Astrocyte of the spinal cord (primary cell): ENCODE results near the gene GPATCH2.

Experiments used
- DNase-seq: peaks from one replicate; pipeline ENCODE4 v3.0.0; 2011; ENCODE audit warnings: low read depth, low spot score
- H3K4me3 ChIP-seq: 2 replicates; pipeline ENCODE4 v1.5.1; 2011; ENCODE audit warnings: low read depth, mild to moderate bottlenecking, low read length, moderate library complexity
- in situ Hi-C: cut with HindIII; loops from 2 replicates; pipeline ENCODE4 v1.10.0; 2017; ENCODE audit warnings: low sequenced_read_pairs
- TF ChIP-seq, protein P1 (sequence below): IDR thresholded peaks from 2 replicates; pipeline ENCODE4 v1.5.1; 2012; ENCODE audit warnings: low read depth, mild to moderate bottlenecking, low read length, inconsistent platforms

Gene GPATCH2

DNA sequence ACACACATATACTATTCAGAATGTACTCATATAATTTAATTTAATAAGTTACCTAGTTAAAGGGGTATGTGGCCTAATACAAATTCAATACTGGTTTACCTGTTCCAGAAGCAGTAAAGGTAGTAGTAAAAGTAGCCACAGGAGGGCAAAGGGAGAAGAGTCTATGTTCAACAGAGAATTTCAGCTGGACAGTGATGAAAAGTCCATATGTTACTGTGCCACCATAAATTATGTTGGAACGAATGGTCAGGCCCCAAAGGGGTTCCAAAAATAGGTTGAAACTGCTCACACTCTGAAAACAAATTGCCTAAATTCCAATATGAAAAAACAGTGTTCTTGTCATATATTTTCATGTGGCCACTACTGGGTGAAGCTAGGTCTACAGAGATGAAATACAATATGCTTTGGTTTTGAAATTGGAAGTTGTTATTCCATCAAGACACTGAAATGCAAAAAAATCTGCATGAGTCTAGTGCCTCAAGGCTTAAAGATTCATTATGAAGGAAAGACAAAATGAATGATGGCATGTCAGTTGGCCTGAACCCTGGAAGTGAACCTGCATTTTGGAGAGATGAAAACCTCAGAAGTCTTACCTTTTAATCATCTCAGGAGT lies 78.4 kb downstream of the GPATCH2 start:
- H3K4me3 ChIP-seq, result no peak overlapping the region
- no peak for DNase-seq
- TF ChIP-seq, protein P1, sequence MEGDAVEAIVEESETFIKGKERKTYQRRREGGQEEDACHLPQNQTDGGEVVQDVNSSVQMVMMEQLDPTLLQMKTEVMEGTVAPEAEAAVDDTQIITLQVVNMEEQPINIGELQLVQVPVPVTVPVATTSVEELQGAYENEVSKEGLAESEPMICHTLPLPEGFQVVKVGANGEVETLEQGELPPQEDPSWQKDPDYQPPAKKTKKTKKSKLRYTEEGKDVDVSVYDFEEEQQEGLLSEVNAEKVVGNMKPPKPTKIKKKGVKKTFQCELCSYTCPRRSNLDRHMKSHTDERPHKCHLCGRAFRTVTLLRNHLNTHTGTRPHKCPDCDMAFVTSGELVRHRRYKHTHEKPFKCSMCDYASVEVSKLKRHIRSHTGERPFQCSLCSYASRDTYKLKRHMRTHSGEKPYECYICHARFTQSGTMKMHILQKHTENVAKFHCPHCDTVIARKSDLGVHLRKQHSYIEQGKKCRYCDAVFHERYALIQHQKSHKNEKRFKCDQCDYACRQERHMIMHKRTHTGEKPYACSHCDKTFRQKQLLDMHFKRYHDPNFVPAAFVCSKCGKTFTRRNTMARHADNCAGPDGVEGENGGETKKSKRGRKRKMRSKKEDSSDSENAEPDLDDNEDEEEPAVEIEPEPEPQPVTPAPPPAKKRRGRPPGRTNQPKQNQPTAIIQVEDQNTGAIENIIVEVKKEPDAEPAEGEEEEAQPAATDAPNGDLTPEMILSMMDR, result no peak
- in situ Hi-C loops, result no loop called here

DNA sequence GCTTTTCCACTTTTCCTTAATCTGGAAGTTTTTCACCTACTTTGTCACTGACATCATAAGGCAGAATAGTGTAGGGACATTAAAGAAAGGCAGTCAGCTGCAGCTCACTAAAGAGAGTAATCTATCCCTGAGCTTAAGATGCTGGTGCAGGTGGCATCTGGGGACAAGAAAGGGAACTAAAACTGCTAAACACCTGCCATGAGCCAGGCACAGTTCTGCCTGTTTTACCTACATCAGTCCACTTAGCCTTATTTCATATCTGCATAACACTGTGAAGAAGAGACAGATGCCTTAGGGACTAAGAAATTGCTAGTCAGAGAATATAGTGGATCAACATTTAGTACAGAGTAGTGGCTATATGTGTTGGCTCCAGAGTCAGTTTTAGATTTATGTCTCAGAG lies 88.1 kb downstream of the GPATCH2 start:
- TF ChIP-seq, protein P1, result no peak
- in situ Hi-C loops, result no loop called here

DNA sequence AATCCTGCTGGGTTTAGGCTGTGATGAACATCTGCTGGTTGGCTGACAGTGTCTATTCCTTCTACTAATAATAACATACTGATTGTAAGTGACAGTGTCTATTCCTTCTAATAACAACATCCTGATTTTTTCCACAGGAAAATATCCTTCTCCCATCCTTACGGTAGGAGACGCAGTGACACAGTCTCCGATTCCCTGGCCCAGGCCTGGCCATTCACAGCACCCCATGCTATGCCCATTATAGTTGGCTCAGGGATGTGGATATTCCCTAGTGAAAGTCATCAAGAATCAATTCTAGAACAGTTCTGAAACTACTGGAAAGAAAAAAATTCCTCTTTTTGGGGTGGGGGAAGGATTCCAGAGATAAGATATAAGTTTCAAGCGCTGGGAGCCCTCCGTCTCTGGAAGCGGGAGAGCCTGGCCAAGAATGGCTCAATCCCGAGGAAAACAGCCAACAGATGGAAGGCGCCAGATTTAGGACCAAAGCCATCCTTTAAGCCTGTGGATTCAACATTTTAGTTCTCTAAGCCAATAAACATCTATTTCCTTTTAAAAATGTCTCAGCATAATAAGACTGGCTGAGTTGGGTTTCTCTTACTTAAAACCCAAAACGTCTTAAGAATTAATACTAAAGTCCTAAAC lies 88.6 kb downstream of the GPATCH2 start:
- no peak overlapping the region for H3K4me3 ChIP-seq
- DNase-seq, result no peak
- TF ChIP-seq, protein P1, result no peak
- in situ Hi-C loops, result no loop called here

More for the DNA sequence above, 88.1 kb downstream of the GPATCH2 start:
- no peak overlapping the region for H3K4me3 ChIP-seq
- DNase-seq, result no peak

DNA sequence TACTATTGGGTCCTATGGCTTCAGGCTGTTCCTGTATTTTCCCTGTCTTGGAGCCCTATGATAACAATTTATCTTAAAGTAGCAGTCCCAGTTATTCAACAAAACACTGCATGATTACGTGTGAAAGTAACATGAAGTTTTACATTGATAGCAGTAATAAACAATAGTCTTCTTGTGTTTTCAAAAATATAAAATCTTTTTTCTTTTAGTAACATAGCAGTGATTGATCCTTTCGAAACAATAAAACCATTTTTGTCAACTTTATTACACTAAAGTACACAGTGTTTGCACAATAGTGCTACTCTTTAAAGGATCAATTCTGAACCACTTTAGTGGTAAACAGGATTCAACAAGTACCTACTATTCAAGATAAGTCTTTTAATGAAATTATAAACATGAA lies 90.6 kb downstream of the GPATCH2 start:
- in situ Hi-C loops, result no loop called here
- no peak overlapping the region for H3K4me3 ChIP-seq
- TF ChIP-seq, protein P1, result no peak

DNA sequence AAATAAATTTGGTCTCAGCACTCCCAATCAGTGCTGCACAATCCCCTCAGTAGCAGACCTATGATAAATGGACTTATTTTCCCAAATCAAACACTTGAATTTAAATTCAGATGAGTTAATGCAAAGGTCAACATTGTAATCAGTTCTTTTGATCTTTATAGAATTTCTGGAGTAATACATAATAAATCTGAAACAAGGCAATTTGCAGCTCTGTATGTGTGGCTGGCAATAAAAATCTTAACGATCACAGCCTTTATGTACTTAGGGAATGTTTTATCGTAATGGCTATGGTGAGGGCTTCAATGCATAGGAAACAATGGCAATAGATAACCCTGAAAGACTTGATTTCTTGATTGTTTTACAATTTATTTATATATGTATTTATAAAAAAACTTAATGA lies 91.4 kb downstream of the GPATCH2 start:
- TF ChIP-seq, protein P1, result no peak
- in situ Hi-C loops, result no loop called here

More for the DNA sequence above, 90.6 kb downstream of the GPATCH2 start:
- DNase-seq, result no peak

DNA sequence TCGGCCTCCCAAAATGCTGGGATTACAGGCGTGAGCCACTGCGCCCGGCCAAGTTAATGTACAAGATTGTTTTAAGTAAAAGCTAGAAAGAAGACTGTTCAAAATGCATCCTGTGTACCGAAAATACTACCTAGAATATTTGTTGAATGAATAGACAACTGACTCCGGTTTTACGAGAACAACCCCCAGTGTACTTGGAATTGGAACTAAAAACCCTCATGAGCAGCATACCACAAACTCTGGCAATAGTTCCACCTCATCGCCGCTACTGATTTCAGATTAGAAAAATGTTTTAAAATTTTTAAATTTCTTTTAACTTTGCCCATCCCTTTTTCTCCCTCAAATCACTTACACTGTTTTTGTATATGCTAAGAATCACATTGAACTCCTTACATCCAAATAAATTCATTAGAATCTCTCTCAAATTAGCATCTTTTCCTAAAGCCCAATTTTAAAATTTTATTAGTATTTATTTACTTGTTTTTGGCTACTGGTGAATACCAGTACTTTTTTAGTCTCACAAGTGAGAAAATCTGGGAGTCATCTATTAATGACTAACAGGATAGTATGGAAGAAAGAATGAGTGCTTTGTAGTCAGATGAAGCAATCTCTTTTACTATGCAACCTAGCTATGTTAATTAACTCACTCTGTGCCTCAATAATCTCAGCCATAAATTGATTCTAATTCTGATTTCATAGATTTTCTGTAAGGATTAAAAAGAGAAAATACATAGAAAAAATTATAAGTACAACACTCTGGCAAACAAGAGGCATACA lies 95.1 kb downstream of the GPATCH2 start:
- no peak for DNase-seq
- in situ Hi-C loops, result no loop called here
- TF ChIP-seq, protein P1, result no peak
- H3K4me3 ChIP-seq, result no peak overlapping the region

More for the DNA sequence above, 91.4 kb downstream of the GPATCH2 start:
- no peak overlapping the region for H3K4me3 ChIP-seq
- DNase-seq, result no peak
